Stimulated activated naive CD4-positive, alpha-beta T cell (primary cell): ENCODE measurements around the gene LRP1-AS.

Experiments
- DNase-seq, 6 experiments: peaks; one replicate each; lab custom pipeline; 2025; lab: John Stamatoyannopoulos, UW

Gene LRP1-AS

DNA sequence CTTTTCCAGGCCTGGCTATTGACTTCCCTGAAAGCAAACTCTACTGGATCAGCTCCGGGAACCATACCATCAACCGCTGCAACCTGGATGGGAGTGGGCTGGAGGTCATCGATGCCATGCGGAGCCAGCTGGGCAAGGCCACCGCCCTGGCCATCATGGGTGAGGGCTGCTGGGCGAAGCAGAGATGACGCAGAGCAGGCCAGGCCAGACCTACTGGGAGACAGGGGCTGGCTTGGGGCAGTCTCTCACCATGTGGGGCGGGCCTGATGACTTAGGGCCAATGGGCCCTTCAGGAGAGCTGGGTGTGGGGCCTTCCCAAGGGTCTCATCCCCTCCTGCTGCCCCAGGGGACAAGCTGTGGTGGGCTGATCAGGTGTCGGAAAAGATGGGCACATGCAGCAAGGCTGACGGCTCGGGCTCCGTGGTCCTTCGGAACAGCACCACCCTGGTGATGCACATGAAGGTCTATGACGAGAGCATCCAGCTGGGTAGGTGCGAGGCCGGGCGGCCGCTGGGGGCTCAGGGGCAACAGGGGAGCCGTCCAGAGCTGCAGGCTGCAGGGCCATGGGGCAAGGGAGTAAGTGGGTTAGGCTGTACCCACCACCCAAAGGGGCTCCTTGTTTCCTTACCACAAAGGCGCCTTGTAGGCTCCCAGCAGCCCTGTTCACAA, 33.0 kb upstream of the LRP1-AS start:
- DNase-seq: no peak

DNA sequence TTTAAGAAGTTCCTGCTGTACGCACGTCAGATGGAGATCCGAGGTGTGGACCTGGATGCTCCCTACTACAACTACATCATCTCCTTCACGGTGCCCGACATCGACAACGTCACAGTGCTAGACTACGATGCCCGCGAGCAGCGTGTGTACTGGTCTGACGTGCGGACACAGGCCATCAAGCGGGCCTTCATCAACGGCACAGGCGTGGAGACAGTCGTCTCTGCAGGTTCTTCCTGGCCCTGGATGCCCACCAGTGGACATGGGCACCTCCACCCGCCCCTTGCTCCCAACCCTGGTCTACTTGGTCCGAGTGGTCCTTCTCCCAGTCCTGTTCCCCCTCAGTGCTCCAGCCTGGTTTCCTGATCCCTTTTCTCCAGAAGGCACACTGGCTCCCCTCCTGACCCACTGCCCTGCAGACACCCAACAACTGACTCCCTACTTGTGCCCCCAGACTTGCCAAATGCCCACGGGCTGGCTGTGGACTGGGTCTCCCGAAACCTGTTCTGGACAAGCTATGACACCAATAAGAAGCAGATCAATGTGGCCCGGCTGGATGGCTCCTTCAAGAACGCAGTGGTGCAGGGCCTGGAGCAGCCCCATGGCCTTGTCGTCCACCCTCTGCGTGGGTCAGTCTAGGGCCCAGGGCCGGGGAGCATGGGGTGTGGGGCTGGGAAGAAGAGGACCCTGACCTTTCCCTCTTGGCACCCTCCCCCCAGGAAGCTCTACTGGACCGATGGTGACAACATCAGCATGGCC, 32.1 kb upstream of the LRP1-AS start:
- no peak for DNase-seq

GRCh38 chr12:57178213-57178612, 30.8 kb upstream of the LRP1-AS start:
- no peak for DNase-seq

GRCh38 chr12:57177354-57177753, 29.9 kb upstream of the LRP1-AS start:
- DNase-seq: no peak

DNA sequence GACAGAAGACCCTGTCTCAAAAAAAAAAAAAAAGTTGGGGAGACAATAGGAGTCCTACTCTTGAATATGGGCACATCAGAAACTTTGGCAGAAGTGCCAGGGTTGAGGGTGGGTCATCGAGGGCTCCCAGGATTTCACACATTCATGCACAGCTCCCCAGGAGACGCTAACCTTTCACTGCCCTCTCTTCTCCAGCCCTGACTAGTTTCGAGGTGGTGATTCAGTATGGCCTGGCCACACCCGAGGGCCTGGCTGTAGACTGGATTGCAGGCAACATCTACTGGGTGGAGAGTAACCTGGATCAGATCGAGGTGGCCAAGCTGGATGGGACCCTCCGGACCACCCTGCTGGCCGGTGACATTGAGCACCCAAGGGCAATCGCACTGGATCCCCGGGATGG, 29.4 kb upstream of the LRP1-AS start:
- no peak for DNase-seq

GRCh38 chr12:57176139-57176477, 28.7 kb upstream of the LRP1-AS start:
- DNase-seq: no peak

- DNase-seq: peak in 4 of 6 experiments; percentile 4 to 16 (median 10)
Measured at GRCh38 chr12:57175428-57176138, 28.2 kb upstream of the LRP1-AS start.

DNA sequence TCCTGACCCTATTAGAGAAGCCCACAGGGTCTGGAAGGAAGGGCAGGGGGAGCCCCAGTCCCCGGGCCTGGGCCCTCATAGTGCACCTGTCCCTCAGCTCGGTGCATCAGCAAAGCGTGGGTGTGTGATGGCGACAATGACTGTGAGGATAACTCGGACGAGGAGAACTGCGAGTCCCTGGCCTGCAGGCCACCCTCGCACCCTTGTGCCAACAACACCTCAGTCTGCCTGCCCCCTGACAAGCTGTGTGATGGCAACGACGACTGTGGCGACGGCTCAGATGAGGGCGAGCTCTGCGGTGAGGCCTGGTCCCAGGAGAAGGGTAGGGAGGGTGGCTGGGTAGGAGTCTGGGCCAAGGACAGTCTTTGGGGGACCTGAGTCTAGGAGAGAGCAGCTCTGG, 26.3 kb upstream of the LRP1-AS start:
- DNase-seq: no peak

DNA sequence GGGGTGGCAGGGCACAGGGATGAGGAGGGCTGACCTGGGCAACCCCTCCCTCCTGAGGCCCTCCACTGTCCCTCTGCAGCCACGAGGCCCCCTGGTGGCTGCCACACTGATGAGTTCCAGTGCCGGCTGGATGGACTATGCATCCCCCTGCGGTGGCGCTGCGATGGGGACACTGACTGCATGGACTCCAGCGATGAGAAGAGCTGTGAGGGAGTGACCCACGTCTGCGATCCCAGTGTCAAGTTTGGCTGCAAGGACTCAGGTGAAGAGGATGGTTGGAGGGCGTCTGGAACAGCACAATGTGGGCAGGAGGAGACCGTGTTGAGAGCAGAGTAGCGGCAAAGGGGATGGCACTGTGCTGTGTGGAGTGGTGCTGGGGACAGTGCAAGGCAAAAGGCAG, 25.7 kb upstream of the LRP1-AS start:
- peak in 1 of 6 experiments; percentile 4 for DNase-seq

- no peak for DNase-seq
Measured at GRCh38 chr12:57171668-57172067, 24.2 kb upstream of the LRP1-AS start.

- DNase-seq: no peak
Measured at GRCh38 chr12:57170927-57171326, 23.5 kb upstream of the LRP1-AS start.

- no peak for DNase-seq
Measured at GRCh38 chr12:57170408-57170807, 23.0 kb upstream of the LRP1-AS start.

DNA sequence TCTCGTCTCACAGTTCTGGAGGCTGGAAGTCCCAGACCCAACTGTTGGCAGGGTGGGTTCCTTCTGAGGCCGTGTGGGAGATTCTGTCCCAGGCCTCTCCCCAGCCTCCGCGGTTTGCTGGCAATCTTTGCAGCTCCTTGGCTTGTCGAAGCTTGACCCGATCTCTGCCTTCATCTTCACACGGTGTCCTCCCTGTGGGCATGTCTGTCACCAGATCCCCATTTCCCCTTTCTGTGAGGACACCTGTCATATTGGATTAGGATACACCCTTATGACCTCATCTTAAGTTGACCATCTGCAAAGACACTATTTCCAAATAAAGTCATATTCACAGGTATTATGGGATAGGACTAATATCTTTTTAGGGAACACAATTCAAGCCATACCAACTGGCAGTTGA, 22.6 kb upstream of the LRP1-AS start:
- DNase-seq: no peak

- DNase-seq: no peak
Measured at GRCh38 chr12:57169046-57169795, 21.8 kb upstream of the LRP1-AS start.

DNA sequence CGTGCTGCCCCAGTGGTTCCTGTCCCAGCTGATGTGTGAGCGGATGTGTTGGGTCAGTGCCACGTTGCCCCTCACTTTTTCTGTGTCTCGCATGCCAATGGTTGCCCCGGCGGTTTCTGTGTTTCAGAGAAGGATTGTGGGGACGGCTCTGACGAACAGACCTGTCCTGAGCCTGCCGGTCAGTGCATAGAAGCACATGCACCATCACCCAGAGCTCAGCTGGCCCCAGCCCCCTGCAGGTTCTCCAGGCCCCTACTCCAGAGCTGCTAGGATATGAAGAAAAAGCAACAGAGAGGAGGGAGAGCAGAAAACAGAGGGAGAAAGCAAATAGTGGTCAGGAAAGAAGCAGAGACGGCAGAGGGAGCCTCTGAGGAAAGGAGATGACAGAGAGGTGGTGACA, 20.6 kb upstream of the LRP1-AS start:
- DNase-seq: no peak

DNA sequence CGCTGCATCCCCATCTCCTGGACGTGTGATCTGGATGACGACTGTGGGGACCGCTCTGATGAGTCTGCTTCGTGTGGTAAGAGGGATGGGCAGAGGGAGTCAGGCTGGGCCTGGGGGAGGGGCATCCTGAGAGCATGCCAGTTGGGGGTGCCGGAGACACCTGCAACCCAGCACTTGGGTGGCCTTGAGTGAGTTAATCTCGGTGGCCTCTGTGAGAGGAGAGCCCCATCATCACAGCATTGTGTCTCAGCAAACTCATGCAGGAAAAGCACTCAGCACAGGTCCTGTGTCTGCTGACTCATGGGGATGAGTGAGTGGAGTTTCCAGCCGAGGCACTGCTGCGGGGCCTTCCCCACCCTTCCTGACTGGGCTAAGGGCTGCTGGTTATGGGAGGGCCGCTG, 19.6 kb upstream of the LRP1-AS start:
- no peak for DNase-seq

DNA sequence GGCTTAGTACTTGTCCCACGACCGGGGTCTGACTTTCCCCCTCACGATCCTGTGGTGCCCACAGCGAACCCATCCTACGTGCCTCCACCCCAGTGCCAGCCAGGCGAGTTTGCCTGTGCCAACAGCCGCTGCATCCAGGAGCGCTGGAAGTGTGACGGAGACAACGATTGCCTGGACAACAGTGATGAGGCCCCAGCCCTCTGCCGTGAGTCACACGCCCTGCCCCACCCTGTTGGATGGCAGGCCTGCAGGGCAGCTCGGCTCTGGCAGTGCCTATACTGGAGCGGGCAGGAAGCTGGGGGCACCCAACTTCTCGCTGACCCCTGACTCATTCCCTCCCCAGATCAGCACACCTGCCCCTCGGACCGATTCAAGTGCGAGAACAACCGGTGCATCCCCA, 18.3 kb upstream of the LRP1-AS start:
- DNase-seq: no peak

GRCh38 chr12:57164966-57165625, 17.7 kb upstream of the LRP1-AS start:
- DNase-seq: no peak

- no peak for DNase-seq
Measured at GRCh38 chr12:57164454-57164853, 17.0 kb upstream of the LRP1-AS start.

DNA sequence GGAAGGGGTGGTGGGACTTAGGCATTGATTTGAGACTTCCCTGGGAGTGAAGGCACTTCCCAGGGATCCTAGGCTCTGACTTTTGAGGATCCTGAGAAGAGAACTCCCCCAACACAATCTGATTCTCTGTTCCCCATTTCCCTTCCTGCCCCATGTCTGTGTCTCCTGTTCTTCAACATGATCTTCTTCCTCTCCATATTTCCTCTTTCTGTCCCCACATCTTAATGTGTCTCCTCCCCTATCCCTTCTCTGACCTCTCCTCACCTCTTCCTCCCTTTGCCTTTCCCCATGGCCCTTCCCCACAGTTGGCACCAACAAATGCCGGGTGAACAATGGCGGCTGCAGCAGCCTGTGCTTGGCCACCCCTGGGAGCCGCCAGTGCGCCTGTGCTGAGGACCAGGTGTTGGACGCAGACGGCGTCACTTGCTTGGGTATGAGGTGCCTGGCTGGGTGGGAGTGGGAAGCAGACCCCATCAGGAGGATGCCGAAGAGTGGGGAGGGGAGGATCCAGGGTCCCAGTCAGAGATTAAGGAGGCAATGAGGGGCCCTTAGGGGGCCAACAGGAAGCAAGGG, 15.2 kb upstream of the LRP1-AS start:
- DNase-seq: no peak

DNA sequence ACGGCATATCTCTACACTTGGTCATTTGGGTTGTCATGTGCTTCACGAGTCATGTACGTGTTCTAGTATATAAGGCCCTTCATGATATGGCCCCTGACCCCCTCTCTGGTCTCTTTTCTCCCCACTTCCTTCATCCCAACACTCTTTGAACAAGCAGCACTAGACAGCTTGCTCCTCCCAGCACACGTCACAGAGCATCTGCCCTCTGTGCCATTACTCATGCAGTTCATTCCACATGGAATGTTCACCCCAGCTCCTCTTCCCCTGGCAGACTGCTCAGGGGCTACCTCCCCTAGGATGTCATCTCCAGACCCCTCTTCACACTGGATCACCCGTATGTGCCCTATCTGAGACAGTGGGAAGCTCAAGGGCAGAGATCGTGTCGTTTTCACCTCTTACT, 14.1 kb upstream of the LRP1-AS start:
- no peak for DNase-seq

GRCh38 chr12:57160741-57161140, 13.3 kb upstream of the LRP1-AS start:
- DNase-seq: no peak
